ENCODE measurements around the gene XPNPEP3.

- TF ChIP-seq CTCF (optimal IDR thresholded peaks at IDR 0.05 in 1 of 3, IDR thresholded peaks at IDR 0.05 in 1 of 3, conservative IDR thresholded peaks at IDR 0.05 in 1 of 3; ENCODE audit: extremely low read depth in 1 of 3, insufficient read depth in 2 of 3, low read length in 3 of 3) (no peak), EZH2 (IDR thresholded peaks at IDR 0.05; ENCODE audit: low read length) (no peak)
Measured at GRCh38 chr22:40972587-40972986, 115.6 kb downstream of the XPNPEP3 start.

Measured in keratinocyte (primary cell).